K562 (cell line): ENCODE data around the gene MT1M. TPM values are rescaled to one million over a fixed set of nuclear protein-coding genes. Genes with fewer than 3 reads are reported as not detected.
A peak's percentile ranks its signal among the peaks of the same experiment; 100 is the strongest.
"Not testable (repeated sequence)": the region's sequence is repeated elsewhere in the genome, so short reads cannot be mapped to it uniquely, and the experiment has no call there.

ENCODE experiments used
- ATAC-seq: fragments of 200-7000 bp; cut with Tn5 transposase; 3 replicates; pipeline ENCODE4 v1.9.1; 2020; ENCODE audit warnings: moderate library complexity
- BruUV-seq: library from RNA; stranded (reverse); fragments of 400-500 nt; replicated peaks from 2 replicates; lab custom pipeline; 2021; lab: Mats Ljungman, UMichigan
- CTCF ChIA-PET: fragments of 300-600 bp; formaldehyde crosslinking; extraction: SDS; loops from one replicate; lab custom pipeline; 2021; ENCODE audit warnings: low intra/inter-chr PET ratio; lab: Yijun Ruan, JAX
- POLR2A ChIA-PET: fragments of 300-600, 350-650 bp; sonication (Branson Sonifier 250); formaldehyde crosslinking; extraction: SDS; loops from one replicate; lab custom pipeline; 2021; ENCODE audit warnings: antibody characterized with exemption, inconsistent platforms; lab: Yijun Ruan, JAX
- DNase-seq, 4 experiments: peaks; one replicate each; pipeline versions ENCODE4 v3.0.0 to v3.0.0-alpha.2; 2011 to 2018; ENCODE audit warnings: low spot score in 3 of 4, mixed read lengths in 3 of 4; ENCODE audit errors: extremely low read depth in 1 of 4
- FAIRE-seq: peaks from 2 replicates; lab custom pipeline; 2011; peaks lifted over from hg19 to GRCh38; lab: Jason Lieb, UNC
- H2AFZ ChIP-seq: 2 replicates; pipeline ENCODE4 v1.6.0; 2011; ENCODE audit warnings: low read depth, low read length, control low read depth, inconsistent platforms
- H3K27ac ChIP-seq: fragments of 200-600 bp; 3 replicates; pipeline ENCODE4 v1.8.0; 2011; ENCODE audit warnings: low read depth, mild to moderate bottlenecking, control low read depth, inconsistent platforms, low read length, moderate library complexity, mixed read lengths; ENCODE audit errors: extremely low read depth
- H3K27me3 ChIP-seq, 2 experiments: fragments of 300-600 bp in 1 of 2; 2 replicates in 1 of 2; 3 replicates in 1 of 2; pipeline versions ENCODE4 v1.6.0 to v1.8.0; 2011; ENCODE audit warnings: inconsistent platforms in 2 of 2, low read length in 2 of 2, mild to moderate bottlenecking in 1 of 2, mixed read lengths in 1 of 2, moderate library complexity in 1 of 2; ENCODE audit not compliant: control insufficient read depth in 2 of 2, insufficient read depth in 2 of 2
- H3K36me3 ChIP-seq: fragments of 300-600 bp; 3 replicates; pipeline ENCODE4 v1.8.0; 2011; ENCODE audit warnings: mild to moderate bottlenecking, low read length, inconsistent platforms; ENCODE audit not compliant: control insufficient read depth, insufficient read depth
- H3K4me1 ChIP-seq, 2 experiments: fragments of 200-600 bp in 1 of 2; replicated peaks in 1 of 2; 2 replicates in 1 of 2; 3 replicates in 1 of 2; pipeline versions ENCODE4 v1.5.1 to v1.8.0; 2011; ENCODE audit warnings: inconsistent platforms in 2 of 2, low read length in 2 of 2, mild to moderate bottlenecking in 1 of 2, mixed read lengths in 1 of 2, moderate library complexity in 1 of 2; ENCODE audit not compliant: control insufficient read depth in 2 of 2, insufficient read depth in 2 of 2
- H3K4me2 ChIP-seq: 2 replicates; pipeline ENCODE4 v1.6.1; 2011; ENCODE audit warnings: low read length, control low read depth, inconsistent platforms, mixed read lengths; ENCODE audit not compliant: insufficient read depth
- H3K4me3 ChIP-seq: fragments of 200-600 bp; sonication (generic), shearing (Covaris generic); 2 replicates; pipeline ENCODE4 v1.5.1; 2016; ENCODE audit warnings: control low read depth, inconsistent platforms
- H3K79me2 ChIP-seq: fragments of 200-600 bp; 3 replicates; pipeline ENCODE4 v1.8.0; 2011; ENCODE audit warnings: low read length, inconsistent platforms; ENCODE audit not compliant: control insufficient read depth, insufficient read depth
- H3K9ac ChIP-seq, 2 experiments: 2 replicates each; pipeline versions ENCODE4 v1.6.0 to v1.6.1; 2011; ENCODE audit warnings: low read depth in 2 of 2, low read length in 2 of 2, control low read depth in 1 of 2, inconsistent platforms in 1 of 2, mild to moderate bottlenecking in 1 of 2, mixed read lengths in 1 of 2; ENCODE audit not compliant: insufficient read depth in 1 of 2
- H3K9me1 ChIP-seq: one replicate; pipeline ENCODE4 v1.6.0; 2011; ENCODE audit warnings: inconsistent platforms, mild to moderate bottlenecking, low read length, moderate library complexity; ENCODE audit not compliant: control insufficient read depth, insufficient read depth
- H3K9me3 ChIP-seq: replicated peaks from 2 replicates; pipeline ENCODE4 v1.5.1; 2011; ENCODE audit warnings: low read depth, low read length, inconsistent platforms; ENCODE audit not compliant: control insufficient read depth, insufficient read depth
- H4K20me1 ChIP-seq: replicated peaks from 2 replicates; pipeline ENCODE4 v1.6.1; 2011; ENCODE audit warnings: low read length, inconsistent platforms, mixed read lengths; ENCODE audit not compliant: control insufficient read depth, insufficient read depth
- SMC3 ChIP-seq: conservative IDR thresholded peaks from 2 replicates; pipeline ENCODE4 v1.6.1; 2011; ENCODE audit warnings: low read depth, low read length, improper control_type of control experiment; ENCODE audit not compliant: insufficient read depth
- ZFP36 ChIP-seq: fragments of 150-350 bp; IDR thresholded peaks from 2 replicates; pipeline ENCODE4 v1.6.1; 2018; ENCODE audit warnings: low read length, low read depth; ENCODE audit not compliant: partially characterized antibody
- WGBS: fragments of 100-300 bp; shearing (Covaris generic); methylation state at CpG from one replicate; pipeline ENCODE4 v1.1.6; 2016; ENCODE audit warnings: low coverage, mixed read lengths; ENCODE audit not compliant: insufficient coverage; ENCODE audit errors: missing lambda C conversion rate; 5-methylcytosine and 5-hydroxymethylcytosine counted together
- in situ Hi-C: fragments of 300-500 bp; cut with MboI; formaldehyde crosslinking; loops from 4 replicates; pipeline ENCODE4 v1.15.0; 2018; ENCODE audit warnings: inconsistent platforms, mixed read lengths
- intact Hi-C: fragments of 100-400 bp; cut with micrococcal nuclease; formaldehyde crosslinking; loops from 2 replicates; pipeline ENCODE4 v1.14.2; 2022
- polyA plus RNA-seq, 8 experiments: library from polyadenylated mRNA; depleted of rRNA in 4 of 8; stranded (reverse) in 5 of 8; unstranded in 3 of 8; fragments of >200 nt; fragmentation: Nextera tagmentation in 2 of 8; fragmentation: Illumina TruSeq in 1 of 8; extraction: Ambion mirVana in 2 of 8; extraction: Trizol in 1 of 8; gene quantifications; 2 replicates each; pipeline versions ENCODE4 v1.2.1 to v1.2.3, GENCODE V29; 2011 to 2014; ENCODE audit warnings: inconsistent platforms in 1 of 8, missing spikeins in 1 of 8
- total RNA-seq, 7 experiments: library from RNA; depleted of rRNA in 6 of 7; stranded (reverse); fragments of >200 nt in 6 of 7; fragmentation: Illumina TruSeq in 2 of 7; extraction: Trizol in 2 of 7; gene quantifications; 2 replicates each; pipeline versions ENCODE4 v1.2.1 to v1.2.3, GENCODE V29; 2011 to 2021; ENCODE audit warnings: low replicate concordance in 1 of 7
- TF ChIP-seq, protein P1 (sequence below): fragments of 450-650 bp; formaldehyde crosslinking; IDR thresholded peaks from 2 replicates; pipeline ENCODE4 v1.4.0; 2020; ENCODE audit warnings: mild to moderate bottlenecking, moderate library complexity
- TF ChIP-seq, protein P2 (sequence below), 2 experiments: IDR thresholded peaks in 1 of 2; conservative IDR thresholded peaks in 1 of 2; 2 replicates each; pipeline ENCODE4 v1.6.1; 2016; ENCODE audit warnings: low read depth in 2 of 2, mild to moderate bottlenecking in 1 of 2, missing compliant biosample characterization in 1 of 2, missing genetic modification characterization in 1 of 2, moderate library complexity in 1 of 2

The MT1M gene
- total and polyA plus RNA-seq, 9 of the 15 experiments (the other 6 are each of a cell fraction or from before 2014, with no cell fraction given), result not detected

DNA sequence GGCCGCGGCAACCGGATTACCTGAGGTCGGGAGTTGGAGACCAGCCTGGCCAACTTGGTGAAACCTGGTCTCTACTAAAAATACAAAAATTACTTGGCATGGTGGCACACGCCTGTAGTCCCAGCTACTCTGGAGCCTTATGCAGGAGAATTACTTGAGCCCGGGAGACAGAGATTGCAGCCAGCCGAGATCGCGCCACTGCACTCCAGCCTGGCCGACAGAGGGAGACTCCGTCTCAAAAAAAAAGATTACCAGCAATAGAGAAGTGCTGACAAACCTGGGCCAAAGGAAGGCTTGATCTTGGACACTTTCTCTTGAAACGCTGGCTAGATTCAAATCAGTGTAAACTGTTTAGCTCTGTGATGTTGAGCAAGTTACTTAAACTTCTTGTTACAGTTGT lies 41.5 kb downstream of the MT1M start (continued):
- TF ChIP-seq ZFP36 (peak; percentile 40), SMC3 (peak; percentile 68)
- TF ChIP-seq, protein P1, sequence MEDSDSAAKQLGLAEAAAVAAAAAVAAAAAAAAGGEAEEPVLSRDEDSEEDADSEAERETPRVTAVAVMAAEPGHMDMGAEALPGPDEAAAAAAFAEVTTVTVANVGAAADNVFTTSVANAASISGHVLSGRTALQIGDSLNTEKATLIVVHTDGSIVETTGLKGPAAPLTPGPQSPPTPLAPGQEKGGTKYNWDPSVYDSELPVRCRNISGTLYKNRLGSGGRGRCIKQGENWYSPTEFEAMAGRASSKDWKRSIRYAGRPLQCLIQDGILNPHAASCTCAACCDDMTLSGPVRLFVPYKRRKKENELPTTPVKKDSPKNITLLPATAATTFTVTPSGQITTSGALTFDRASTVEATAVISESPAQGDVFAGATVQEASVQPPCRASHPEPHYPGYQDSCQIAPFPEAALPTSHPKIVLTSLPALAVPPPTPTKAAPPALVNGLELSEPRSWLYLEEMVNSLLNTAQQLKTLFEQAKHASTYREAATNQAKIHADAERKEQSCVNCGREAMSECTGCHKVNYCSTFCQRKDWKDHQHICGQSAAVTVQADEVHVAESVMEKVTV (CRISPR knock-in tag), result peak; percentile 34; the same call in 1 of the 2 replicates

GRCh38 chr16:56674570-56674969 lies 42.1 kb downstream of the MT1M start:
- H3K4me1 ChIP-seq, in situ Hi-C loops, H4K20me1 ChIP-seq, FAIRE-seq, H3K9ac ChIP-seq, H3K27ac ChIP-seq, H2AFZ ChIP-seq, H3K9me3 ChIP-seq, POLR2A ChIA-PET, H3K79me2 ChIP-seq, H3K36me3 ChIP-seq, H3K4me3 ChIP-seq, DNase-seq, BruUV-seq, H3K9me1 ChIP-seq, H3K4me2 ChIP-seq, ATAC-seq: not testable (repeated sequence)
- CTCF ChIA-PET, result interaction anchor here (0.8 to 1.9 kb wide), 3 partner anchors 27 to 115 kb away, joined by 3 to 17 read pairs (median 11); no protein-coding TSS in a partner anchor
- intact Hi-C loops, result loop anchor here (1.0 kb wide), 1 partner anchor 28 kb away; no protein-coding TSS in a partner anchor
- TF ChIP-seq, protein P2, sequence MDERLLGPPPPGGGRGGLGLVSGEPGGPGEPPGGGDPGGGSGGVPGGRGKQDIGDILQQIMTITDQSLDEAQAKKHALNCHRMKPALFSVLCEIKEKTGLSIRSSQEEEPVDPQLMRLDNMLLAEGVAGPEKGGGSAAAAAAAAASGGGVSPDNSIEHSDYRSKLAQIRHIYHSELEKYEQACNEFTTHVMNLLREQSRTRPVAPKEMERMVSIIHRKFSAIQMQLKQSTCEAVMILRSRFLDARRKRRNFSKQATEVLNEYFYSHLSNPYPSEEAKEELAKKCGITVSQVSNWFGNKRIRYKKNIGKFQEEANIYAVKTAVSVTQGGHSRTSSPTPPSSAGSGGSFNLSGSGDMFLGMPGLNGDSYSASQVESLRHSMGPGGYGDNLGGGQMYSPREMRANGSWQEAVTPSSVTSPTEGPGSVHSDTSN (CRISPR knock-in tag; IDR thresholded peaks at IDR 0.05; ENCODE audit: low read depth), result not testable (repeated sequence)
- TF ChIP-seq, protein P2 (tag; conservative IDR thresholded peaks at IDR 0.05; ENCODE audit: low read depth), result 0 out of 2 replicates have a peak, but pooled peaks have one; percentile 29
- peaks cover 27 to 52% of the 10 kb centered on the region in 2 experiments for H3K27me3 ChIP-seq
- WGBS, result 14% methylated on average over 6 of the region's 6 CpGs
